ENCODE results near the gene CDH22. TPM values are rescaled to one million over a fixed set of nuclear protein-coding genes. Genes with fewer than 3 reads are reported as not detected.

The CDH22 gene
- polyA plus RNA-seq, 3 donors, result 0.04 TPM; not detected in 2

GRCh38 chr20:46172455-46172854 is 135.8 kb downstream of the CDH22 start:
- DNase-seq (ENCODE audit: extremely low read depth in 1 of 11, low read depth in 9 of 11, low spot score in 4 of 11), result no peak

GRCh38 chr20:46171909-46172308 is 136.4 kb downstream of the CDH22 start:
- no peak for DNase-seq (ENCODE audit: extremely low read depth in 1 of 11, low read depth in 9 of 11, low spot score in 4 of 11)

GRCh38 chr20:46171476-46171875 is 136.8 kb downstream of the CDH22 start:
- DNase-seq (ENCODE audit: extremely low read depth in 1 of 11, low read depth in 9 of 11, low spot score in 4 of 11), result no peak

- DNase-seq (ENCODE audit: extremely low read depth in 1 of 11, low read depth in 9 of 11, low spot score in 4 of 11), result no peak
These were observed 138.8 kb downstream of the CDH22 start for GRCh38 chr20:46169245-46170171.

GRCh38 chr20:46168438-46168837 is 139.9 kb downstream of the CDH22 start:
- no peak for DNase-seq (ENCODE audit: extremely low read depth in 1 of 11, low read depth in 9 of 11, low spot score in 4 of 11)

GRCh38 chr20:46167080-46167479 is 141.2 kb downstream of the CDH22 start:
- DNase-seq (ENCODE audit: extremely low read depth in 1 of 11, low read depth in 9 of 11, low spot score in 4 of 11), result no peak

GRCh38 chr20:46164254-46164653 is 144.0 kb downstream of the CDH22 start:
- no peak for DNase-seq (ENCODE audit: extremely low read depth in 1 of 11, low read depth in 9 of 11, low spot score in 4 of 11)

- DNase-seq (ENCODE audit: extremely low read depth in 1 of 11, low read depth in 9 of 11, low spot score in 4 of 11), result no peak
These were observed 146.4 kb downstream of the CDH22 start for GRCh38 chr20:46161921-46162320.

GRCh38 chr20:46160661-46161060 is 147.6 kb downstream of the CDH22 start:
- no peak for DNase-seq (ENCODE audit: extremely low read depth in 1 of 11, low read depth in 9 of 11, low spot score in 4 of 11)

GRCh38 chr20:46159101-46159897 is 149.0 kb downstream of the CDH22 start:
- DNase-seq (ENCODE audit: extremely low read depth in 1 of 11, low read depth in 9 of 11, low spot score in 4 of 11), result no peak

GRCh38 chr20:46158476-46158987 is 149.8 kb downstream of the CDH22 start:
- no peak for DNase-seq (ENCODE audit: extremely low read depth in 1 of 11, low read depth in 9 of 11, low spot score in 4 of 11)

- DNase-seq (ENCODE audit: extremely low read depth in 1 of 11, low read depth in 9 of 11, low spot score in 4 of 11), result peak in 1 of 11 donors; percentile 12
These were observed 150.7 kb downstream of the CDH22 start for GRCh38 chr20:46157625-46158024.

GRCh38 chr20:46157076-46157592 is 151.2 kb downstream of the CDH22 start:
- DNase-seq (ENCODE audit: extremely low read depth in 1 of 11, low read depth in 9 of 11, low spot score in 4 of 11), result no peak

- DNase-seq (ENCODE audit: extremely low read depth in 1 of 11, low read depth in 9 of 11, low spot score in 4 of 11), result no peak
These were observed 152.2 kb downstream of the CDH22 start for GRCh38 chr20:46156065-46156464.

GRCh38 chr20:46154796-46155195 is 153.5 kb downstream of the CDH22 start:
- no peak for DNase-seq (ENCODE audit: extremely low read depth in 1 of 11, low read depth in 9 of 11, low spot score in 4 of 11)

- no peak for DNase-seq (ENCODE audit: extremely low read depth in 1 of 11, low read depth in 9 of 11, low spot score in 4 of 11)
These were observed 154.0 kb downstream of the CDH22 start for GRCh38 chr20:46154305-46154704.

GRCh38 chr20:46152824-46153586 is 155.3 kb downstream of the CDH22 start:
- no peak for DNase-seq (ENCODE audit: extremely low read depth in 1 of 11, low read depth in 9 of 11, low spot score in 4 of 11)

GRCh38 chr20:46151936-46152335 is 156.4 kb downstream of the CDH22 start:
- DNase-seq (ENCODE audit: extremely low read depth in 1 of 11, low read depth in 9 of 11, low spot score in 4 of 11), result no peak

GRCh38 chr20:46150943-46151342 is 157.4 kb downstream of the CDH22 start:
- DNase-seq (ENCODE audit: extremely low read depth in 1 of 11, low read depth in 9 of 11, low spot score in 4 of 11), result no peak
